Measurements from ENCODE around the gene KCNJ6.

DNA sequence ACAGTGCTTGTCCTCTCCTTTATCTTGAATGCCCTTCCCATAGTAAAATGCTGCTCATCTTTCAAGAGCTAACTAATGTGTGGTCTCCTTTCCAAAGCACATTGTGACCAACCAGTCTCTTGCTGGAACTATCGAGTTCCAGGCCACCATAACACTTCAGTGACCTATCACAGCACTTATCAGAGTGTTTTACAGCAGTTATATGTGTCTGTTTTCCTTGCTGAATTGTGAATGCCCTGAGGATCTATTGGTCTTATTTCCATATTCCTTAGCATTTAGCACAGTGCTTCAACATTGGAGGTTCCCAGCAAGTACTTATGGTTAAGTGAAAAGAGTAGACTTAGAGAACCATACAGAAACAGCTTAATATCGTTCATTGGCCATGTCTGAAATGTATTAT lies 285.4 kb downstream of the KCNJ6 start:
- no peak for TF ChIP-seq CTCF (IDR thresholded peaks at IDR 0.05 in 2 of 3, conservative IDR thresholded peaks at IDR 0.05 in 1 of 3; ENCODE audit: insufficient read depth in 2 of 3, low read depth in 1 of 3, low read length in 3 of 3)
- TF ChIP-seq ZNF274 (IDR thresholded peaks at IDR 0.05; ENCODE audit: borderline replicate concordance, low read depth, low read length), result no peak
- no peak for TF ChIP-seq MYC (IDR thresholded peaks at IDR 0.05; ENCODE audit: low read depth, low read length)
- TF ChIP-seq MYC (CRISPR knock-in tag; IDR thresholded peaks at IDR 0.05; ENCODE audit: borderline replicate concordance, low read depth), result no peak
- TF ChIP-seq SMC3 (conservative IDR thresholded peaks at IDR 0.05; ENCODE audit: insufficient read depth, low read depth, low read length), result no peak
- TF ChIP-seq, protein P1, sequence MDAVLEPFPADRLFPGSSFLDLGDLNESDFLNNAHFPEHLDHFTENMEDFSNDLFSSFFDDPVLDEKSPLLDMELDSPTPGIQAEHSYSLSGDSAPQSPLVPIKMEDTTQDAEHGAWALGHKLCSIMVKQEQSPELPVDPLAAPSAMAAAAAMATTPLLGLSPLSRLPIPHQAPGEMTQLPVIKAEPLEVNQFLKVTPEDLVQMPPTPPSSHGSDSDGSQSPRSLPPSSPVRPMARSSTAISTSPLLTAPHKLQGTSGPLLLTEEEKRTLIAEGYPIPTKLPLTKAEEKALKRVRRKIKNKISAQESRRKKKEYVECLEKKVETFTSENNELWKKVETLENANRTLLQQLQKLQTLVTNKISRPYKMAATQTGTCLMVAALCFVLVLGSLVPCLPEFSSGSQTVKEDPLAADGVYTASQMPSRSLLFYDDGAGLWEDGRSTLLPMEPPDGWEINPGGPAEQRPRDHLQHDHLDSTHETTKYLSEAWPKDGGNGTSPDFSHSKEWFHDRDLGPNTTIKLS (IDR thresholded peaks at IDR 0.05; ENCODE audit: borderline replicate concordance, low read depth), result no peak

Data from K562 (cell line).